A549 (cell line): ENCODE measurements around the gene CBX3. TPM values are rescaled to one million over a fixed set of nuclear protein-coding genes. Genes with fewer than 3 reads are reported as not detected.

Experiments
- ATAC-seq, 2 experiments: fragments of 200-7000 bp in 1 of 2; fragments of >200 bp in 1 of 2; cut with Nextera tagmentation in 1 of 2; cut with Tn5 transposase in 1 of 2; 3 replicates each; pipeline versions ENCODE4 v1.8.0 to v1.9.1; 2018 to 2020; ENCODE audit warnings: mild to moderate bottlenecking in 1 of 2, moderate library complexity in 1 of 2
- CTCF ChIA-PET: fragments of 300-600 bp; sonication (Branson Sonifier 250); formaldehyde crosslinking; extraction: SDS; loops from one replicate; lab custom pipeline; 2021; ENCODE audit warnings: antibody characterized with exemption, inconsistent platforms; lab: Yijun Ruan, JAX
- POLR2A ChIA-PET: fragments of 350-600 bp; formaldehyde crosslinking; extraction: SDS; loops from one replicate; lab custom pipeline; 2021; ENCODE audit warnings: antibody characterized with exemption, inconsistent platforms; lab: Yijun Ruan, JAX
- DNase-seq, 2 experiments: peaks; one replicate each; pipeline versions ENCODE4 v3.0.0 to v3.0.0-alpha.2; 2011 to 2016; ENCODE audit warnings: low read depth in 1 of 2, low spot score in 1 of 2
- FAIRE-seq: peaks from 2 replicates; lab custom pipeline; 2011; peaks lifted over from hg19 to GRCh38; lab: Jason Lieb, UNC
- H3K27ac ChIP-seq, 2 experiments: fragments of >200 bp; sonication (Bioruptor Twin); formaldehyde crosslinking; 3 replicates each; pipeline ENCODE4 v1.5.1; 2016 to 2017
- H3K4me1 ChIP-seq: fragments of >200 bp; sonication (Bioruptor Twin); formaldehyde crosslinking; 3 replicates; pipeline ENCODE4 v1.6.1; 2016
- H3K4me2 ChIP-seq: fragments of >200 bp; sonication (Bioruptor Twin); formaldehyde crosslinking; 3 replicates; pipeline ENCODE4 v1.6.1; 2016
- H3K4me3 ChIP-seq: fragments of >200 bp; sonication (Bioruptor Twin); formaldehyde crosslinking; 3 replicates; pipeline ENCODE4 v1.5.1; 2016
- H3K9me3 ChIP-seq: fragments of >200 bp; sonication (Bioruptor Twin); formaldehyde crosslinking; 3 replicates; pipeline ENCODE4 v1.6.1; 2016
- ATOH8 ChIP-seq: fragments of 250-450 bp; sonication (Bioruptor Pico); IDR thresholded peaks from 2 replicates; pipeline ENCODE4 v1.5.0; 2020; ENCODE audit warnings: low read depth, mild to moderate bottlenecking, moderate library complexity
- CBX2 ChIP-seq: fragments of 200-600 bp; sonication (generic); IDR thresholded peaks from 2 replicates; pipeline ENCODE4 v1.6.1; 2016; ENCODE audit warnings: low read depth, mild to moderate bottlenecking, borderline replicate concordance
- CEBPB ChIP-seq, 2 experiments: fragments of >200 bp in 1 of 2; sonication (Bioruptor Twin) in 1 of 2; formaldehyde crosslinking in 1 of 2; IDR thresholded peaks; 2 replicates each; pipeline ENCODE4 v1.6.1; 2012 to 2016
- FOSB ChIP-seq: fragments of 250-450 bp; sonication (Bioruptor Pico); IDR thresholded peaks from 2 replicates; pipeline ENCODE4 v1.5.0; 2020; ENCODE audit warnings: mild to moderate bottlenecking, moderate library complexity
- FOSL2 ChIP-seq, 2 experiments: fragments of 450-650 bp in 1 of 2; fragments of >200 bp in 1 of 2; sonication (Bioruptor Twin) in 1 of 2; formaldehyde crosslinking; IDR thresholded peaks; 2 replicates each; pipeline versions ENCODE4 v1.5.0 to v1.6.1; 2016 to 2020; ENCODE audit warnings: mild to moderate bottlenecking in 1 of 2, moderate library complexity in 1 of 2
- HMGXB4 ChIP-seq: fragments of 250-450 bp; sonication (Bioruptor Pico); IDR thresholded peaks from 2 replicates; pipeline ENCODE4 v1.5.0; 2021; ENCODE audit warnings: mild to moderate bottlenecking, moderate library complexity, borderline replicate concordance
- HOXA7 ChIP-seq: fragments of 250-450 bp; sonication (Bioruptor Pico); IDR thresholded peaks from 2 replicates; pipeline ENCODE4 v1.5.0; 2020; ENCODE audit warnings: mild to moderate bottlenecking, moderate library complexity
- KDM1A ChIP-seq: fragments of 200-600 bp; sonication (generic); IDR thresholded peaks from 2 replicates; pipeline ENCODE4 v1.6.1; 2016; ENCODE audit warnings: low read depth, mild to moderate bottlenecking
- KDM5A ChIP-seq: fragments of 200-600 bp; sonication (generic); IDR thresholded peaks from 2 replicates; pipeline ENCODE4 v1.6.1; 2016; ENCODE audit warnings: antibody characterized with exemption, mild to moderate bottlenecking
- MYC ChIP-seq: IDR thresholded peaks from 2 replicates; pipeline ENCODE4 v1.6.1; 2012; ENCODE audit warnings: mild to moderate bottlenecking, inconsistent platforms, low read length, improper control_type of control experiment, borderline replicate concordance
- NPAS2 ChIP-seq: fragments of 250-450 bp; sonication (Bioruptor Pico); IDR thresholded peaks from 2 replicates; pipeline ENCODE4 v1.8.0; 2022; ENCODE audit warnings: mild to moderate bottlenecking, moderate library complexity, borderline replicate concordance
- PHF8 ChIP-seq: fragments of 200-600 bp; sonication (generic); IDR thresholded peaks from 2 replicates; pipeline ENCODE4 v1.6.1; 2016; ENCODE audit warnings: low read depth, mild to moderate bottlenecking, antibody characterized with exemption, moderate library complexity, borderline replicate concordance
- POLR2AphosphoS2 ChIP-seq: conservative IDR thresholded peaks from 2 replicates; pipeline ENCODE4 v1.6.1; 2012; ENCODE audit warnings: low read length, improper control_type of control experiment, inconsistent platforms
- RFX5 ChIP-seq: fragments of 450-650 bp; IDR thresholded peaks from 2 replicates; pipeline ENCODE4 v1.7.1; 2014; ENCODE audit warnings: antibody characterized with exemption, mild to moderate bottlenecking, moderate library complexity
- RNF2 ChIP-seq: fragments of 200-600 bp; sonication (generic); IDR thresholded peaks from 2 replicates; pipeline ENCODE4 v1.6.1; 2016; ENCODE audit warnings: low read depth, mild to moderate bottlenecking, antibody characterized with exemption, moderate library complexity, borderline replicate concordance
- TFCP2L1 ChIP-seq: fragments of 250-450 bp; sonication (Bioruptor Pico); IDR thresholded peaks from 2 replicates; pipeline ENCODE4 v1.5.0; 2021; ENCODE audit warnings: mild to moderate bottlenecking
- ZFP36 ChIP-seq: fragments of 450-650 bp; IDR thresholded peaks from 2 replicates; pipeline ENCODE4 v1.6.1; 2014; ENCODE audit warnings: borderline replicate concordance; ENCODE audit not compliant: partially characterized antibody
- WGBS: methylation state at CpG from one replicate; pipeline ENCODE4 v1.1.6; 2017; ENCODE audit errors: missing lambda C conversion rate; 5-methylcytosine and 5-hydroxymethylcytosine counted together
- polyA plus RNA-seq, 4 experiments: library from polyadenylated mRNA; depleted of rRNA in 3 of 4; stranded (reverse); fragments of >200 nt; fragmentation: RNase III in 1 of 4; extraction: RNeasy Plus Mini Kit Qiagen cat#74134 plus additional on column Dnase treatment in 1 of 4; gene quantifications; 2 replicates in 3 of 4; 3 replicates in 1 of 4; pipeline ENCODE4 v1.2.3, GENCODE V29; 2011 to 2017

CBX3 gene
- polyA plus RNA-seq, 2 of the 4 experiments (the other 2 are of a cell fraction) = 275 to 288 TPM

- peak; percentile 14 to 42; a peak in 3 of 6 replicates for ATAC-seq
- Histone ChIP-seq H3K9me3 (no peaks in the 10 kb centered on the region), H3K27ac (peak overlapping the region; percentile 99), H3K4me3 (peak overlapping the region; percentile 89), H3K4me2 (peak overlapping the region; percentile 75), H3K4me1 (peaks cover 37% of the 10 kb centered on the region)
- ChIA-PET CTCF (interaction anchor here (0.9 to 4.9 kb wide), 13 partner anchors 8 to 307 kb away, joined by 3 to 42 read pairs (median 6); no protein-coding TSS in a partner anchor), POLR2A (interaction anchor here (0.6 to 3.1 kb wide), 27 partner anchors 8 to 951 kb away, joined by 3 to 42 read pairs (median 5); partner anchors contain the start of genes NFE2L3 and SNX10)
- WGBS = 1% methylated on average over 36 of the region's 36 CpGs
- peak in 1 of 2 experiments; percentile 71 for DNase-seq
- no peak for FAIRE-seq
- TF ChIP-seq ATOH8 (CRISPR knock-in tag) (no peak), FOSB (CRISPR knock-in tag) (peak; percentile 49; the same call in 1 of the 2 replicates), KDM1A (no peak)
These were observed 2.1 kb upstream of the CBX3 start for GRCh38 chr7:26199301-26200037.

DNA sequence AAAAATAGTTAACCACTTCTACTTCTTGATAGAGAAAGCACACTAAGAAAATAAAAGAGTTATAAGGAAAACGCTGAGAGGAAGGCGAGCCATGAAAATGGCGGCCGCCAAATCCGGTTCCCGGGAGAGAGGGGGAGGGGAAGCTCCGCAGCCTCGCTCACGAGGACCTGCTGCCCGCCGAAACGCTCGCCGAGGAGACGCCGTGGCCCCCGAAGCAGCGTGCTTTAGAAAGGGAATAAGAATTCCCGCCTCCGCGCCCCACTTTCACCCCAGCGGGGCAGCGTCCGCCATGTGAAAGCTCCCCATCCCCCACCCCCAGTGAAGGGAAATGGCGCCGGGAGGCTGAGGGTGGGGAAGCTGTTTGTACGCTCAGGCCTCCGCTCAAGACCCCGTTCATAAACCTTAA, 1.5 kb upstream of the CBX3 start:
- peak overlapping the region; percentile 99 for H3K27ac ChIP-seq
- peak overlapping the region; percentile 89 for H3K4me3 ChIP-seq
- no peak overlapping the region for H3K4me2 ChIP-seq
- DNase-seq (peak in 1 of 2 experiments; percentile 69), ATAC-seq (peak; percentile 48 to 63; a peak in 5 of 6 replicates), FAIRE-seq (no peak)
- under 1% methylated on average over 28 of the region's 29 CpGs for WGBS
- CTCF ChIA-PET = interaction anchor here (0.9 to 4.9 kb wide), 3 partner anchors 9 to 121 kb away, joined by 6 to 42 read pairs (median 13); no protein-coding TSS in a partner anchor
- TF ChIP-seq POLR2AphosphoS2 (no peak), ZFP36 (no peak), PHF8 (no peak), FOSL2 (IDR thresholded peaks at IDR 0.05) (no peak), FOSL2 (CRISPR knock-in tag; IDR thresholded peaks at IDR 0.05) (peak; percentile 20; the same call in 1 of the 2 replicates), HOXA7 (CRISPR knock-in tag) (peak; percentile 43; the same call in 1 of the 2 replicates), RFX5 (no peak), TFCP2L1 (CRISPR knock-in tag) (peak; percentile 95), FOSB (CRISPR knock-in tag) (no peak), CBX2 (no peak), NPAS2 (CRISPR knock-in tag) (no peak), RNF2 (no peak), KDM5A (peak; percentile 15; the same call in 1 of the 2 replicates), MYC (peak; percentile 51; the same call in 1 of the 2 replicates), CEBPB (IDR thresholded peaks at IDR 0.05) (no peak), HMGXB4 (0 out of 2 replicates have a peak, but pooled peaks have one; percentile 37)
- H3K9me3 ChIP-seq = no peaks in the 10 kb centered on the region
- peaks cover 37% of the 10 kb centered on the region for H3K4me1 ChIP-seq
- POLR2A ChIA-PET = interaction anchor here (0.6 to 3.1 kb wide), 26 partner anchors 8 to 950 kb away, joined by 3 to 42 read pairs (median 5); partner anchors contain the start of genes NFE2L3 and SNX10
